Measurements from ENCODE around the gene GP5. TPM values are rescaled to one million over a fixed set of nuclear protein-coding genes. Genes with fewer than 3 reads are reported as not detected.

GP5 gene
- polyA plus RNA-seq, 1 of the 3 experiments (the other 2 are of a cell fraction) = 0.13 TPM

DNA sequence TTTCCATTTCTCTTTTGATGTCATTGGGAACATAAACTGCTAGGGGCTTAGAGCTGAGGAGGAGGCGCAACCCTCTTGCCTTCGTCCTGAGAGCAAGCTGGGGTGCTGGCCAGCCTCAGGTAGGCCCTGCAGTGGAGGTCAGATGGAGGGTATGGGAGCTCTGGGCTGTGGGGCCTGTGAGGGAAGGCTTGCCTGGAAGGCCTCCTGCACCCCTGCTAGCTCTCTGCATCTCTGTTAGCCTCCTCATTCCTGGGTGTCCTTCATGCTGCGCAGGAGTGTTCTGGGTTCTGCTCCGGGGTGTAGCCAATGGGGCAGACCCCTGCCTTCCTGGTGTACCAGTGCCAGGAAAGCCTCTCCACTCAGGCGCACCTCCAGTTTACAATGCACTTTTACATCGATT is 11.8 kb downstream of the GP5 start (continued):
- TF ChIP-seq, protein P1, sequence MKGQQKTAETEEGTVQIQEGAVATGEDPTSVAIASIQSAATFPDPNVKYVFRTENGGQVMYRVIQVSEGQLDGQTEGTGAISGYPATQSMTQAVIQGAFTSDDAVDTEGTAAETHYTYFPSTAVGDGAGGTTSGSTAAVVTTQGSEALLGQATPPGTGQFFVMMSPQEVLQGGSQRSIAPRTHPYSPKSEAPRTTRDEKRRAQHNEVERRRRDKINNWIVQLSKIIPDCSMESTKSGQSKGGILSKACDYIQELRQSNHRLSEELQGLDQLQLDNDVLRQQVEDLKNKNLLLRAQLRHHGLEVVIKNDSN (IDR thresholded peaks at IDR 0.05; ENCODE audit: borderline replicate concordance, low read depth) = no peak
- TF ChIP-seq CHD2 (IDR thresholded peaks at IDR 0.05; ENCODE audit: low read length, partially characterized antibody) = no peak

DNA sequence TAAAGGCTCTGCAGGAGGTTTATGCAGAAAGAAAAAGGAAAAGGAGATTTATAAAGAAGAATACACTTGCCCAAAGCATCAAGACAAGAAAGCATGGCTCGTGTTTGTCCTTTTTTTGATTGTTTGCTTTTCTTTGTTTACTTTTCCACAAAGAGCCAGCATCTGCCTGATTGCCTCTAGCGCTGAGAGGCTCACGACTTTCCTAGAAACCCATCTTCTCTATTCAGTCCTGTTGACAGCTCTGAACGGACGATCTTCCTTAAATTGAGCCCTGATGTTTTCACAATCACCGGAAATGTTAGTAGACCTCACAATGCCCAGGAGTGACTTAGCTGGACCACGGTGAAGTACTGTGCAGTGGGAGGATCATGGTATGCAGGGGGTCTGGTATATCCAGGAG is 12.4 kb downstream of the GP5 start:
- peaks cover 0 to 1% of the 10 kb centered on the region in 2 experiments; a peak in 1 of 4 replicates for H3K4me1 ChIP-seq (ENCODE audit: control insufficient read depth in 1 of 2, insufficient read depth in 2 of 2, low read depth in 1 of 2, low read length in 1 of 2)
- H3K9ac ChIP-seq = no peak overlapping the region
- CTCF ChIA-PET = interaction anchor here (0.9 to 2.0 kb wide), 5 partner anchors 10 to 53 kb away, joined by 3 to 7 read pairs (median 4); no protein-coding TSS in a partner anchor
- no peaks in the 10 kb centered on the region for H3K27me3 ChIP-seq (ENCODE audit: insufficient read depth)
- H3F3A ChIP-seq (replicated peaks; ENCODE audit: insufficient read depth) = no peaks in the 10 kb centered on the region
- POLR2A ChIA-PET = no interaction called here
- H3K79me2 ChIP-seq (ENCODE audit: insufficient read depth) = no peaks in the 10 kb centered on the region
- no peaks in the 10 kb centered on the region; the same call in 1 of the 2 replicates for H3K9me3 ChIP-seq
- H3K27ac ChIP-seq (ENCODE audit: low read depth in 2 of 2, low read length in 1 of 2) = no peak overlapping the region
- H3K4me3 ChIP-seq (ENCODE audit: low read depth in 2 of 2, low read length in 1 of 2) = no peak overlapping the region
- no peak overlapping the region for H3K4me2 ChIP-seq
- no peak for DNase-seq
- no peak for TF ChIP-seq FOSL2 (IDR thresholded peaks at IDR 0.05; ENCODE audit: borderline replicate concordance, low read depth)
- H3K9me2 ChIP-seq = no peaks in the 10 kb centered on the region
- 70% methylated on average over 7 of the region's 7 CpGs for WGBS (ENCODE audit: low lambda C conversion rate)
- H3K36me3 ChIP-seq (replicated peaks in 1 of 2; ENCODE audit: control insufficient read depth in 1 of 2, insufficient read depth in 2 of 2, low read length in 1 of 2) = no peaks in the 10 kb centered on the region
- H2AFZ ChIP-seq (ENCODE audit: low read depth) = no peak overlapping the region
- H4K20me1 ChIP-seq (ENCODE audit: insufficient read depth) = no peaks in the 10 kb centered on the region

DNA sequence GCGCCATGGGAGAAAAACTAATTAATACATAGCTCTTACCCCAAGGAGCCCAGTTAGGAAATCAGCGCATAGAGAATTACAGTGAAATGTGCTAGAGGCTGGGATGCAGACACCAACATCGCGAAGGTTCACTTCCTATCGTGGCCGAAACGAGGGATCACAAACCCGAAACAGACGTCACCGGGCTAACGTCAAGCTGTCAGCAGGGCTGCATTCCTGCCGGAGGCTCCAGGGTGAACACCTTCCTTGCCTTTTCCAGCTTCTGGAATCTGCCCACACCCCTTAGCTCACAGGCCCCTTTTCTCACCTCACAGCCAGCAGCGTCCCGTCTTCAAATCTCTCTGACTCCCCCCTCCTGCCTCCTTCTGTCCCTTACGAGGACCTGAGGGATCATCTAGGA is 13.0 kb downstream of the GP5 start:
- H3K27ac ChIP-seq (ENCODE audit: low read depth in 2 of 2, low read length in 1 of 2) = no peak overlapping the region
- no peaks in the 10 kb centered on the region for H3F3A ChIP-seq (replicated peaks; ENCODE audit: insufficient read depth)
- no peak overlapping the region for H3K4me3 ChIP-seq (ENCODE audit: low read depth in 2 of 2, low read length in 1 of 2)
- H3K4me1 ChIP-seq (ENCODE audit: control insufficient read depth in 1 of 2, insufficient read depth in 2 of 2, low read depth in 1 of 2, low read length in 1 of 2) = peaks cover 0 to 4% of the 10 kb centered on the region in 2 experiments; a peak in 1 of 4 replicates
- ChIA-PET POLR2A (no interaction called here), CTCF (interaction anchor here (1.0 to 2.0 kb wide), 5 partner anchors 11 to 52 kb away, joined by 3 to 7 read pairs (median 4); no protein-coding TSS in a partner anchor)
- no peaks in the 10 kb centered on the region for H3K27me3 ChIP-seq (ENCODE audit: insufficient read depth)
- WGBS (ENCODE audit: low lambda C conversion rate) = 88% methylated on average over 15 of the region's 15 CpGs
- H4K20me1 ChIP-seq (ENCODE audit: insufficient read depth) = no peaks in the 10 kb centered on the region
- no peak overlapping the region for H2AFZ ChIP-seq (ENCODE audit: low read depth)
- H3K79me2 ChIP-seq (ENCODE audit: insufficient read depth) = no peaks in the 10 kb centered on the region
- no peak for TF ChIP-seq RAD21 (IDR thresholded peaks at IDR 0.05; ENCODE audit: low read length)
- TF ChIP-seq, protein P2, sequence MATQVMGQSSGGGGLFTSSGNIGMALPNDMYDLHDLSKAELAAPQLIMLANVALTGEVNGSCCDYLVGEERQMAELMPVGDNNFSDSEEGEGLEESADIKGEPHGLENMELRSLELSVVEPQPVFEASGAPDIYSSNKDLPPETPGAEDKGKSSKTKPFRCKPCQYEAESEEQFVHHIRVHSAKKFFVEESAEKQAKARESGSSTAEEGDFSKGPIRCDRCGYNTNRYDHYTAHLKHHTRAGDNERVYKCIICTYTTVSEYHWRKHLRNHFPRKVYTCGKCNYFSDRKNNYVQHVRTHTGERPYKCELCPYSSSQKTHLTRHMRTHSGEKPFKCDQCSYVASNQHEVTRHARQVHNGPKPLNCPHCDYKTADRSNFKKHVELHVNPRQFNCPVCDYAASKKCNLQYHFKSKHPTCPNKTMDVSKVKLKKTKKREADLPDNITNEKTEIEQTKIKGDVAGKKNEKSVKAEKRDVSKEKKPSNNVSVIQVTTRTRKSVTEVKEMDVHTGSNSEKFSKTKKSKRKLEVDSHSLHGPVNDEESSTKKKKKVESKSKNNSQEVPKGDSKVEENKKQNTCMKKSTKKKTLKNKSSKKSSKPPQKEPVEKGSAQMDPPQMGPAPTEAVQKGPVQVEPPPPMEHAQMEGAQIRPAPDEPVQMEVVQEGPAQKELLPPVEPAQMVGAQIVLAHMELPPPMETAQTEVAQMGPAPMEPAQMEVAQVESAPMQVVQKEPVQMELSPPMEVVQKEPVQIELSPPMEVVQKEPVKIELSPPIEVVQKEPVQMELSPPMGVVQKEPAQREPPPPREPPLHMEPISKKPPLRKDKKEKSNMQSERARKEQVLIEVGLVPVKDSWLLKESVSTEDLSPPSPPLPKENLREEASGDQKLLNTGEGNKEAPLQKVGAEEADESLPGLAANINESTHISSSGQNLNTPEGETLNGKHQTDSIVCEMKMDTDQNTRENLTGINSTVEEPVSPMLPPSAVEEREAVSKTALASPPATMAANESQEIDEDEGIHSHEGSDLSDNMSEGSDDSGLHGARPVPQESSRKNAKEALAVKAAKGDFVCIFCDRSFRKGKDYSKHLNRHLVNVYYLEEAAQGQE (IDR thresholded peaks at IDR 0.05; ENCODE audit: low read depth, low read length) = no peak
- TF ChIP-seq, protein P3, sequence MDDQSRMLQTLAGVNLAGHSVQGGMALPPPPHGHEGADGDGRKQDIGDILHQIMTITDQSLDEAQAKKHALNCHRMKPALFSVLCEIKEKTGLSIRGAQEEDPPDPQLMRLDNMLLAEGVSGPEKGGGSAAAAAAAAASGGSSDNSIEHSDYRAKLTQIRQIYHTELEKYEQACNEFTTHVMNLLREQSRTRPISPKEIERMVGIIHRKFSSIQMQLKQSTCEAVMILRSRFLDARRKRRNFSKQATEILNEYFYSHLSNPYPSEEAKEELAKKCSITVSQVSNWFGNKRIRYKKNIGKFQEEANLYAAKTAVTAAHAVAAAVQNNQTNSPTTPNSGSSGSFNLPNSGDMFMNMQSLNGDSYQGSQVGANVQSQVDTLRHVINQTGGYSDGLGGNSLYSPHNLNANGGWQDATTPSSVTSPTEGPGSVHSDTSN (IDR thresholded peaks at IDR 0.05) = no peak
- no peak for TF ChIP-seq RCOR1 (IDR thresholded peaks at IDR 0.05; ENCODE audit: low read length)
- no peak for TF ChIP-seq MEF2A (IDR thresholded peaks at IDR 0.05; ENCODE audit: borderline replicate concordance, low read depth)
- TF ChIP-seq GATA2 (CRISPR knock-in tag; IDR thresholded peaks at IDR 0.05) = no peak
- TF ChIP-seq RXRA (IDR thresholded peaks at IDR 0.05; ENCODE audit: borderline replicate concordance, low read depth) = no peak
- no peak for TF ChIP-seq EP300 (IDR thresholded peaks at IDR 0.05; ENCODE audit: borderline replicate concordance in 1 of 2, low read depth in 1 of 2, low read length in 1 of 2)
- H3K4me2 ChIP-seq = no peak overlapping the region
- no peaks in the 10 kb centered on the region for H3K9me2 ChIP-seq
- DNase-seq = no peak
- H3K9ac ChIP-seq = no peak overlapping the region
- no peaks in the 10 kb centered on the region for H3K36me3 ChIP-seq (replicated peaks in 1 of 2; ENCODE audit: control insufficient read depth in 1 of 2, insufficient read depth in 2 of 2, low read length in 1 of 2)
- H3K9me3 ChIP-seq = no peaks in the 10 kb centered on the region; the same call in 1 of the 2 replicates
